ENCODE results near the gene LYSMD1.

DNA sequence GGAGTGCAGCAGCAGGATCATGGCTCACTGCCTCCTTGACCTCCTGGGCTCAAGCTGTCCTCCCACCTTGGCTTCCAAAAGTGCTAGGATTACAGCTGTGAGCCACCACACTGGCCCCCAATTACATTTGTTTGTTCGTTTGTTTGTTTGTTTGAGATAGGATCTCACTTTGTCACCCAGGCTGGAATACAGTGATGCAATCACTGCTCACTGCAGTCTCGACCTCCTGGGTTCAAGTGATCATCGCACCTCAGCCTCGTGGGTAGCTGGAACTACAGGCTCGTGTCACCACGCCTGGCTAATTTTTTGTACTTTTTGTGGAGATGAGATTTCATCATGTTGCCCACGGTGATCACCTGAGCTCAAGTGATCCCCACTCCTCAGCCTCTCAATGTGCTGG is 26.3 kb upstream of the LYSMD1 start:
- TF ChIP-seq, protein P1, sequence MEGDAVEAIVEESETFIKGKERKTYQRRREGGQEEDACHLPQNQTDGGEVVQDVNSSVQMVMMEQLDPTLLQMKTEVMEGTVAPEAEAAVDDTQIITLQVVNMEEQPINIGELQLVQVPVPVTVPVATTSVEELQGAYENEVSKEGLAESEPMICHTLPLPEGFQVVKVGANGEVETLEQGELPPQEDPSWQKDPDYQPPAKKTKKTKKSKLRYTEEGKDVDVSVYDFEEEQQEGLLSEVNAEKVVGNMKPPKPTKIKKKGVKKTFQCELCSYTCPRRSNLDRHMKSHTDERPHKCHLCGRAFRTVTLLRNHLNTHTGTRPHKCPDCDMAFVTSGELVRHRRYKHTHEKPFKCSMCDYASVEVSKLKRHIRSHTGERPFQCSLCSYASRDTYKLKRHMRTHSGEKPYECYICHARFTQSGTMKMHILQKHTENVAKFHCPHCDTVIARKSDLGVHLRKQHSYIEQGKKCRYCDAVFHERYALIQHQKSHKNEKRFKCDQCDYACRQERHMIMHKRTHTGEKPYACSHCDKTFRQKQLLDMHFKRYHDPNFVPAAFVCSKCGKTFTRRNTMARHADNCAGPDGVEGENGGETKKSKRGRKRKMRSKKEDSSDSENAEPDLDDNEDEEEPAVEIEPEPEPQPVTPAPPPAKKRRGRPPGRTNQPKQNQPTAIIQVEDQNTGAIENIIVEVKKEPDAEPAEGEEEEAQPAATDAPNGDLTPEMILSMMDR (IDR thresholded peaks at IDR 0.05; ENCODE audit: insufficient read depth, low read length), result no peak
- no peak for TF ChIP-seq SPI1 (IDR thresholded peaks at IDR 0.05; ENCODE audit: borderline replicate concordance, low read depth)
